GM12878 (cell line): ENCODE measurements around the gene RAP1A. TPM values are rescaled to one million over a fixed set of nuclear protein-coding genes. Genes with fewer than 3 reads are reported as not detected.

Experiments used
- ATAC-seq: fragments of 200-7000 bp; cut with Tn5 transposase; 3 replicates; pipeline ENCODE4 v1.9.1; 2020; ENCODE audit warnings: mild to moderate bottlenecking, moderate library complexity
- BruUV-seq: library from RNA; stranded (reverse); fragments of 400-500 nt; replicated peaks from 2 replicates; lab custom pipeline; 2021; lab: Mats Ljungman, UMichigan
- CTCF ChIA-PET: fragments of 300-600 bp; sonication (Branson Sonifier 250); formaldehyde crosslinking; extraction: SDS; loops from one replicate; lab custom pipeline; 2021; ENCODE audit warnings: inconsistent platforms; lab: Yijun Ruan, JAX
- POLR2A ChIA-PET: fragments of 350-600 bp; formaldehyde crosslinking; extraction: SDS; loops from one replicate; lab custom pipeline; 2021; ENCODE audit warnings: inconsistent platforms; lab: Charles Lee
- RAD21 ChIA-PET: fragments of 300-600 bp; sonication (Branson Sonifier 250); formaldehyde crosslinking; loops from one replicate; lab custom pipeline; 2023; ENCODE audit warnings: antibody characterized with exemption; ENCODE audit not compliant: unreplicated experiment; lab: Charles Lee
- SMC1A ChIA-PET: fragments of 300-600 bp; sonication (Branson Sonifier 250); formaldehyde crosslinking; loops from one replicate; lab custom pipeline; 2023; ENCODE audit not compliant: unreplicated experiment, uncharacterized antibody; lab: Charles Lee
- DNase-seq: peaks from one replicate; pipeline ENCODE4 v3.0.0-alpha.2; 2011; ENCODE audit warnings: low read depth, low spot score
- FAIRE-seq: peaks from 3 replicates; lab custom pipeline; 2011; peaks lifted over from hg19 to GRCh38; lab: Jason Lieb, UNC
- H2AFZ ChIP-seq: 2 replicates; pipeline ENCODE4 v1.6.0; 2011; ENCODE audit warnings: low read depth, low read length, control low read depth; ENCODE audit not compliant: control insufficient read depth
- H3K27ac ChIP-seq: 2 replicates; pipeline ENCODE4 v1.5.1; 2011; ENCODE audit warnings: control low read depth; ENCODE audit not compliant: control insufficient read depth, insufficient read depth
- H3K27me3 ChIP-seq, 2 experiments: replicated peaks in 1 of 2; 2 replicates each; pipeline versions ENCODE4 v1.6.0 to v1.6.1; 2011; ENCODE audit warnings: low read length in 1 of 2; ENCODE audit not compliant: control insufficient read depth in 2 of 2, insufficient read depth in 2 of 2
- H3K36me3 ChIP-seq, 2 experiments: 2 replicates each; pipeline ENCODE4 v1.5.1; 2011; ENCODE audit warnings: low read length in 1 of 2; ENCODE audit not compliant: control insufficient read depth in 2 of 2, insufficient read depth in 2 of 2
- H3K4me1 ChIP-seq: 2 replicates; pipeline ENCODE4 v1.6.1; 2011; ENCODE audit warnings: mild to moderate bottlenecking, low read length, moderate library complexity, mixed read lengths; ENCODE audit not compliant: control insufficient read depth, insufficient read depth
- H3K4me2 ChIP-seq: 2 replicates; pipeline ENCODE4 v1.6.0; 2011; ENCODE audit warnings: control low read depth; ENCODE audit not compliant: control insufficient read depth, insufficient read depth
- H3K4me3 ChIP-seq: fragments of 200-600 bp; sonication (generic); 2 replicates; pipeline ENCODE4 v1.5.1; 2016
- H3K79me2 ChIP-seq: 2 replicates; pipeline ENCODE4 v1.6.0; 2011; ENCODE audit warnings: low read length; ENCODE audit not compliant: control insufficient read depth, insufficient read depth
- H3K9ac ChIP-seq: 2 replicates; pipeline ENCODE4 v1.8.0; 2011; ENCODE audit warnings: low read length, control low read depth, mixed read lengths; ENCODE audit not compliant: control insufficient read depth, insufficient read depth
- H3K9me3 ChIP-seq: replicated peaks from 3 replicates; pipeline ENCODE4 v1.5.1; 2011; ENCODE audit warnings: mild to moderate bottlenecking, low read length; ENCODE audit not compliant: control insufficient read depth, insufficient read depth
- H4K20me1 ChIP-seq: 2 replicates; pipeline ENCODE4 v1.6.0; 2011; ENCODE audit not compliant: control insufficient read depth, insufficient read depth
- ATF3 ChIP-seq: IDR thresholded peaks from 2 replicates; pipeline ENCODE4 v1.6.1; 2011; ENCODE audit warnings: low read depth, mild to moderate bottlenecking, low read length, moderate library complexity, borderline replicate concordance; ENCODE audit errors: extremely low read depth
- CREB1 ChIP-seq: IDR thresholded peaks from 2 replicates; pipeline ENCODE4 v1.6.1; 2012; ENCODE audit warnings: low read depth, mild to moderate bottlenecking, inconsistent platforms
- ETV6 ChIP-seq, 2 experiments: fragments of 450-650 bp in 1 of 2; IDR thresholded peaks in 1 of 2; conservative IDR thresholded peaks in 1 of 2; 2 replicates each; pipeline ENCODE4 v1.6.1; 2014; ENCODE audit warnings: antibody characterized with exemption in 1 of 2, borderline replicate concordance in 1 of 2, low read depth in 1 of 2, mild to moderate bottlenecking in 1 of 2, moderate library complexity in 1 of 2
- GATAD2B ChIP-seq: fragments of 450-650 bp; conservative IDR thresholded peaks from 2 replicates; pipeline ENCODE4 v1.6.1; 2017; ENCODE audit warnings: low read depth, mild to moderate bottlenecking, moderate library complexity
- IRF3 ChIP-seq: fragments of 450-650 bp; IDR thresholded peaks from 2 replicates; pipeline ENCODE4 v1.6.1; 2014; ENCODE audit warnings: mild to moderate bottlenecking
- JUND ChIP-seq: IDR thresholded peaks from 2 replicates; pipeline ENCODE4 v1.6.1; 2012; ENCODE audit warnings: low read depth, mild to moderate bottlenecking, low read length, improper control_type of control experiment, moderate library complexity
- MXI1 ChIP-seq: fragments of 150-350 bp; IDR thresholded peaks from 2 replicates; pipeline ENCODE4 v1.6.1; 2011; ENCODE audit warnings: low read depth, mild to moderate bottlenecking, inconsistent platforms, low read length, improper control_type of control experiment
- NFYA ChIP-seq: IDR thresholded peaks from 2 replicates; pipeline ENCODE4 v1.6.1; 2011; ENCODE audit warnings: low read depth, mild to moderate bottlenecking, low read length, improper control_type of control experiment, borderline replicate concordance
- NR2C1 ChIP-seq: fragments of 450-650 bp; IDR thresholded peaks from 2 replicates; pipeline ENCODE4 v1.6.1; 2017; ENCODE audit warnings: antibody characterized with exemption, mild to moderate bottlenecking, moderate library complexity
- RB1 ChIP-seq: fragments of 450-650 bp; formaldehyde crosslinking; IDR thresholded peaks from 2 replicates; pipeline ENCODE4 v1.6.1; 2017; ENCODE audit warnings: mild to moderate bottlenecking, borderline replicate concordance
- SPI1 ChIP-seq: IDR thresholded peaks from 2 replicates; pipeline ENCODE4 v1.6.1; 2011; ENCODE audit warnings: low read depth, mild to moderate bottlenecking, low read length, moderate library complexity, borderline replicate concordance; ENCODE audit not compliant: insufficient read depth
- STAT3 ChIP-seq: IDR thresholded peaks from 2 replicates; pipeline ENCODE4 v1.6.1; 2011; ENCODE audit warnings: low read depth, low read length, improper control_type of control experiment
- TBL1XR1 ChIP-seq: IDR thresholded peaks from 2 replicates; pipeline ENCODE4 v1.6.1; 2012; ENCODE audit warnings: low read depth, low read length, improper control_type of control experiment
- USF1 ChIP-seq: IDR thresholded peaks from 2 replicates; pipeline ENCODE4 v1.6.1; 2011; ENCODE audit warnings: borderline replicate concordance, low read depth, mild to moderate bottlenecking, moderate library complexity, mixed read lengths, low read length; ENCODE audit not compliant: insufficient read depth; ENCODE audit errors: extremely low read length
- YY1 ChIP-seq: IDR thresholded peaks from 2 replicates; pipeline ENCODE4 v1.6.1; 2011; ENCODE audit warnings: low read depth, mild to moderate bottlenecking, low read length
- ZNF24 ChIP-seq: fragments of 450-650 bp; IDR thresholded peaks from 2 replicates; pipeline ENCODE4 v1.6.1; 2017; ENCODE audit warnings: antibody characterized with exemption, mild to moderate bottlenecking
- ZNF592 ChIP-seq: fragments of 450-650 bp; IDR thresholded peaks from 2 replicates; pipeline ENCODE4 v1.6.1; 2017; ENCODE audit warnings: mild to moderate bottlenecking, moderate library complexity
- WGBS: methylation state at CpG from one replicate; pipeline ENCODE4 v1.1.6; 2016; ENCODE audit warnings: low lambda C conversion rate; ENCODE audit not compliant: insufficient replicate concordance, insufficient coverage; ENCODE audit errors: missing lambda C conversion rate; 5-methylcytosine and 5-hydroxymethylcytosine counted together
- in situ Hi-C: fragments of 300-500 bp; cut with MboI; formaldehyde crosslinking; loops from 9 replicates; pipeline ENCODE4 v1.14.3; 2018; ENCODE audit warnings: mixed read lengths
- intact Hi-C: fragments of 100-400 bp; cut with micrococcal nuclease; formaldehyde crosslinking; loops from one replicate; pipeline ENCODE4 v1.14.2; 2022; ENCODE audit not compliant: unreplicated experiment
- polyA plus RNA-seq, 11 experiments: library from polyadenylated mRNA; depleted of rRNA in 4 of 11; unstranded in 6 of 11; stranded (reverse) in 5 of 11; fragments of >200 nt; fragmentation: Nextera tagmentation in 4 of 11; fragmentation: Illumina TruSeq in 1 of 11; extraction: Ambion mirVana in 4 of 11; extraction: Trizol in 1 of 11; gene quantifications; 1 replicate in 1 of 11; 2 replicates in 10 of 11; pipeline versions ENCODE4 v1.2.1 to v1.2.3, GENCODE V29; 2011 to 2016; ENCODE audit warnings: inconsistent platforms in 2 of 11, missing spikeins in 2 of 11, low read depth in 1 of 11
- total RNA-seq, 4 experiments: library from RNA; depleted of rRNA in 3 of 4; stranded (reverse); fragments of >200 nt in 3 of 4; fragmentation: Illumina TruSeq in 1 of 4; extraction: Trizol in 1 of 4; gene quantifications; 2 replicates each; pipeline versions ENCODE4 v1.2.1 to v1.2.3, GENCODE V29; 2013 to 2021

The RAP1A gene
- total and polyA plus RNA-seq, 10 of the 15 experiments (the other 5 are each of a cell fraction or from before 2014, with no cell fraction given), result 38.4 to 213 (median 86.0) TPM

- Histone ChIP-seq H3K4me3 (no peak overlapping the region), H3K4me1 (no peaks in the 10 kb centered on the region), H3K27ac (no peak overlapping the region), H3K27me3 (peaks cover 0 to 1% of the 10 kb centered on the region in 2 experiments; a peak in 1 of 4 replicates), H3K4me2 (no peak overlapping the region), H3K79me2 (no peaks in the 10 kb centered on the region), H2AFZ (no peak overlapping the region), H3K9me3 (no peaks in the 10 kb centered on the region), H3K36me3 (no peaks in the 10 kb centered on the region), H4K20me1 (no peaks in the 10 kb centered on the region), H3K9ac (no peak overlapping the region)
- DNase-seq (no peak), FAIRE-seq (no peak), ATAC-seq (no peak)
- ChIA-PET POLR2A (interaction anchor here (1.2 to 1.4 kb wide), 3 partner anchors 7 to 239 kb away, joined by 3 to 8 read pairs (median 5); partner anchors contain the start of gene INKA2), CTCF (interaction anchor here (0.6 to 12.7 kb wide), 30 partner anchors 8 to 293 kb away, joined by 3 to 135 read pairs (median 6); partner anchors contain the start of genes DDX20 and INKA2), SMC1A (interaction anchor here (0.6 to 12.9 kb wide), 15 partner anchors 8 to 293 kb away, joined by 3 to 123 read pairs (median 4); partner anchors contain the start of gene INKA2), RAD21 (interaction anchor here (0.7 to 6.7 kb wide), 11 partner anchors 8 to 716 kb away, joined by 3 to 51 read pairs (median 4); no protein-coding TSS in a partner anchor)
- WGBS, result 48% methylated on average over 2 of the region's 2 CpGs
- intact Hi-C loops, result loop anchor here (2.0 kb wide), 2 partner anchors 32 to 238 kb away; no protein-coding TSS in a partner anchor
- in situ Hi-C loops, result loop anchor here (5.0 kb wide), 1 partner anchor 264 kb away; no protein-coding TSS in a partner anchor
- no TSS peak for BruUV-seq
- TF ChIP-seq NFYA (no peak), RB1 (no peak), CREB1 (no peak), ATF3 (no peak), TBL1XR1 (no peak), USF1 (no peak), GATAD2B (no peak), STAT3 (no peak), YY1 (no peak), ZNF24 (no peak), SPI1 (no peak), MXI1 (no peak), ZNF592 (no peak), NR2C1 (no peak), JUND (no peak), IRF3 (no peak), ETV6 (conservative IDR thresholded peaks at IDR 0.05 in 1 of 2, IDR thresholded peaks at IDR 0.05 in 1 of 2; ENCODE audit: borderline replicate concordance in 1 of 2, low read depth in 1 of 2) (no peak)
Observed at GRCh38 chr1:111746614-111746999, 127.0 kb downstream of the RAP1A start.
